HEK293 (cell line): ENCODE measurements around the gene ZNF705A.
"Not testable (repeated sequence)": the region's sequence is repeated elsewhere in the genome, so short reads cannot be mapped to it uniquely, and the experiment has no call there.

Experiments
- ZNF16 ChIP-seq: fragments of 450-650 bp; formaldehyde crosslinking; IDR thresholded peaks from 2 replicates; pipeline ENCODE4 v1.5.1; 2016; ENCODE audit warnings: low read depth, missing biosample characterization, missing genetic modification characterization
- ZNF324 ChIP-seq: fragments of 450-650 bp; formaldehyde crosslinking; IDR thresholded peaks from 2 replicates; pipeline ENCODE4 v1.5.1; 2016; ENCODE audit warnings: missing biosample characterization, missing genetic modification characterization

DNA sequence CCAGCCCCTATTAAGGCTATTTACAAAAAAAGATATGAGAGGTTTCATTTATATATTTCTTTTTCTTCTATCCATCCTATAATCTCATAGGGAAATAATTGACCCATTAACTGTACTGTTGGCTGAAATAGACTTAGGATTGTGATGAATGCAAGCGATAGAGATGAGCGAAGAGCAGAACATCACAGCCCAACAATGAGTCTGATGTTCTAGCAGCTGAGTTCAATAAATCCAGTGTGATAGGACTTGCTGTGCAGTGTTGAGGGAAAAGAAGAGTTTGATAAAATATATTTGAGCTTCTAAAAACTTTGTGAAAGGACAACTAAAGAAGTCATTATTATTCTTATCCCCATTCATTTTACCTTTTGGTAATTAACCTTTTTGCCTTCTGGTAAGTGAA is 16.1 kb downstream of the ZNF705A start:
- not testable (repeated sequence) for TF ChIP-seq ZNF16, ZNF324 (tag by site-specific recombination)
